ENCODE measurements around the gene SKP1. TPM values are rescaled to one million over a fixed set of nuclear protein-coding genes. Genes with fewer than 3 reads are reported as not detected.

SKP1 gene
- polyA plus RNA-seq, 3 donors = 182 to 787 (median 735) TPM

- Mint-ChIP-seq H3K9me3 (no peaks in the 10 kb centered on the region), H3K4me1 (peaks cover 1% of the 10 kb centered on the region), H3K36me3 (no peaks in the 10 kb centered on the region), H3K27ac (no peak overlapping the region), H3K4me3 (no peak overlapping the region), H3K27me3 (ENCODE audit: low read depth in 3 of 3) (peaks cover 4 to 8% (median 7%) of the 10 kb centered on the region in 3 donors)
- no peak overlapping the region for H3K4me3 ChIP-seq (replicated peaks in 1 of 3; ENCODE audit: low read depth in 2 of 3, low read length in 3 of 3)
- intact Hi-C loops (cut with micrococcal nuclease) = loop anchor here in 1 of 2 donors (5.0 kb wide), 1 partner anchor 39 kb away; no protein-coding TSS in a partner anchor
- no peak for DNase-seq
- no peaks in the 10 kb centered on the region for H3K79me2 ChIP-seq (ENCODE audit: insufficient read depth, low read length)
- no peak overlapping the region for H2AFZ ChIP-seq (ENCODE audit: insufficient read depth, low read depth, low read length, poor library complexity, severe bottlenecking)
- no peak overlapping the region for H3K4me2 ChIP-seq (replicated peaks; ENCODE audit: extremely low read depth, low read length, poor library complexity, severe bottlenecking)
- WGBS (ENCODE audit: insufficient coverage) = 96% methylated on average over 9 of the region's 9 CpGs
- no peaks in the 10 kb centered on the region for H3K36me3 ChIP-seq (replicated peaks in 1 of 2; ENCODE audit: control insufficient read depth in 1 of 2, insufficient read depth in 2 of 2, low read length in 2 of 2)
- no peaks in the 10 kb centered on the region for H3K9me3 ChIP-seq (replicated peaks in 1 of 2; ENCODE audit: control insufficient read depth in 1 of 2, insufficient read depth in 1 of 2, low read length in 2 of 2)
- TF ChIP-seq, protein P1, sequence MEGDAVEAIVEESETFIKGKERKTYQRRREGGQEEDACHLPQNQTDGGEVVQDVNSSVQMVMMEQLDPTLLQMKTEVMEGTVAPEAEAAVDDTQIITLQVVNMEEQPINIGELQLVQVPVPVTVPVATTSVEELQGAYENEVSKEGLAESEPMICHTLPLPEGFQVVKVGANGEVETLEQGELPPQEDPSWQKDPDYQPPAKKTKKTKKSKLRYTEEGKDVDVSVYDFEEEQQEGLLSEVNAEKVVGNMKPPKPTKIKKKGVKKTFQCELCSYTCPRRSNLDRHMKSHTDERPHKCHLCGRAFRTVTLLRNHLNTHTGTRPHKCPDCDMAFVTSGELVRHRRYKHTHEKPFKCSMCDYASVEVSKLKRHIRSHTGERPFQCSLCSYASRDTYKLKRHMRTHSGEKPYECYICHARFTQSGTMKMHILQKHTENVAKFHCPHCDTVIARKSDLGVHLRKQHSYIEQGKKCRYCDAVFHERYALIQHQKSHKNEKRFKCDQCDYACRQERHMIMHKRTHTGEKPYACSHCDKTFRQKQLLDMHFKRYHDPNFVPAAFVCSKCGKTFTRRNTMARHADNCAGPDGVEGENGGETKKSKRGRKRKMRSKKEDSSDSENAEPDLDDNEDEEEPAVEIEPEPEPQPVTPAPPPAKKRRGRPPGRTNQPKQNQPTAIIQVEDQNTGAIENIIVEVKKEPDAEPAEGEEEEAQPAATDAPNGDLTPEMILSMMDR (IDR thresholded peaks at IDR 0.05) = no peak
- H3K27ac ChIP-seq (ENCODE audit: low read depth in 1 of 2, low read length in 2 of 2) = no peak overlapping the region
- no peaks in the 10 kb centered on the region for H4K20me1 ChIP-seq (ENCODE audit: insufficient read depth, low read length)
- no peak overlapping the region for H3K9ac ChIP-seq (ENCODE audit: insufficient read depth, low read length, poor library complexity, severe bottlenecking)
- no peaks in the 10 kb centered on the region for H3K27me3 ChIP-seq (ENCODE audit: control insufficient read depth in 2 of 2, insufficient read depth in 2 of 2, low read length in 2 of 2)
- no peaks in the 10 kb centered on the region for H3K4me1 ChIP-seq (ENCODE audit: control insufficient read depth in 1 of 2, insufficient read depth in 2 of 2, low read length in 2 of 2)
These were observed 73.4 kb downstream of the SKP1 start for GRCh38 chr5:134103397-134103796.

DNA sequence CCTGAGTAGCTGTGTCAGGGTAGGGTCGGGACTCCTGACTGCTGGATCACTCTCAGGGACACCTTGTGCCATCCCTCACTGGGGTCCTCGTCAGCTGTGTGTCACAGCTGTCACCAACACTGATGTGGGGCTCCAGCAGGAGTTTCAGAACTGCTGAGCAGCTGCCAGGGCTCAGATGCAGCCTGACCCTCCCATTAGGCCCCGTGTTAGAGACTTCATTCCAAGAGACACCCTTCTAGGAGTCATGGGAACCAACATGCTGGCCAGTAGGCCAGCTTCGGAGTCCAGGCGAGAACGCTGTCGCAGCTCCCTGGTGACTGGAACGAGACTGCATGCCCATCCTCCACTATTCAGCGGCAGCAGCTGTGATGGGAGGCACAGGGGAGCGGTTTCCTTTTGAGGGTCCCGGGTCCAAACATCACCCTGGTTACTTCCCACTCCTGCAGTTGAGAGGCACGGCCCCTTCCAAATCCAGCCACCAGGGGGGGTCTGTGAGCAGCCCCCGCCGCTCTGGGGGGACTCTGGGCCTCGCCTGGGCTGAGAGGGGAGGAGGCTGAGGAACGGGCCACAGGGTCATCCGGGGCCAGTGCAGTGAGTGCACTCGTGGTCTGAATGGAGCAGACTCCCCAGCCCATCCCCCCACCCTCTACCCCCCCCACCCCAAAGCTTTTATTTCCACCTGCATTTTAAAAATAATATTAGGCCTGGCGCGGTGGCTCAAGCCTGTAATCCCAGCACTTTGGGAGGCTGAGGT, 74.9 kb downstream of the SKP1 start:
- 40% methylated on average over 5 of the region's 20 CpGs for WGBS (ENCODE audit: insufficient coverage)
- Histone ChIP-seq H3K4me3 (replicated peaks in 1 of 3; ENCODE audit: low read depth in 2 of 3, low read length in 3 of 3) (no peak overlapping the region), H3K79me2 (ENCODE audit: insufficient read depth, low read length) (no peaks in the 10 kb centered on the region), H3K27ac (ENCODE audit: low read depth in 1 of 2, low read length in 2 of 2) (no peak overlapping the region), H2AFZ (ENCODE audit: insufficient read depth, low read depth, low read length, poor library complexity, severe bottlenecking) (no peak overlapping the region), H3K9me3 (replicated peaks in 1 of 2; ENCODE audit: control insufficient read depth in 1 of 2, insufficient read depth in 1 of 2, low read length in 2 of 2) (no peaks in the 10 kb centered on the region), H3K9ac (ENCODE audit: insufficient read depth, low read length, poor library complexity, severe bottlenecking) (no peak overlapping the region), H3K27me3 (ENCODE audit: control insufficient read depth in 2 of 2, insufficient read depth in 2 of 2, low read length in 2 of 2) (no peaks in the 10 kb centered on the region), H4K20me1 (ENCODE audit: insufficient read depth, low read length) (no peaks in the 10 kb centered on the region), H3K4me1 (ENCODE audit: control insufficient read depth in 1 of 2, insufficient read depth in 2 of 2, low read length in 2 of 2) (no peaks in the 10 kb centered on the region), H3K36me3 (replicated peaks in 1 of 2; ENCODE audit: control insufficient read depth in 1 of 2, insufficient read depth in 2 of 2, low read length in 2 of 2) (no peaks in the 10 kb centered on the region), H3K4me2 (replicated peaks; ENCODE audit: extremely low read depth, low read length, poor library complexity, severe bottlenecking) (no peak overlapping the region)
- intact Hi-C loops (cut with micrococcal nuclease) = loop anchor here in 1 of 2 donors (5.0 kb wide), 1 partner anchor 40 kb away; no protein-coding TSS in a partner anchor
- Mint-ChIP-seq H3K9me3 (no peaks in the 10 kb centered on the region), H3K27ac (no peak overlapping the region), H3K4me1 (peaks cover 1% of the 10 kb centered on the region), H3K4me3 (no peak overlapping the region), H3K36me3 (no peaks in the 10 kb centered on the region), H3K27me3 (ENCODE audit: low read depth in 3 of 3) (peaks cover 2 to 7% (median 5%) of the 10 kb centered on the region in 3 donors)
- TF ChIP-seq, protein P1 (IDR thresholded peaks at IDR 0.05) = peak; percentile 88
- peak; percentile 36 to 55 (median 49) for DNase-seq

All from CD14-positive monocyte (primary cell).